ENCODE measurements around the gene LDLRAD4.
A peak's percentile ranks its signal among the peaks of the same experiment; 100 is the strongest.

The LDLRAD4 gene

GRCh38 chr18:13218368-13218991 lies at the start of gene LDLRAD4:
LDLRAD4 (plus strand) TSS chr18:13218760.
- DNase-seq: peak; percentile 3

DNA sequence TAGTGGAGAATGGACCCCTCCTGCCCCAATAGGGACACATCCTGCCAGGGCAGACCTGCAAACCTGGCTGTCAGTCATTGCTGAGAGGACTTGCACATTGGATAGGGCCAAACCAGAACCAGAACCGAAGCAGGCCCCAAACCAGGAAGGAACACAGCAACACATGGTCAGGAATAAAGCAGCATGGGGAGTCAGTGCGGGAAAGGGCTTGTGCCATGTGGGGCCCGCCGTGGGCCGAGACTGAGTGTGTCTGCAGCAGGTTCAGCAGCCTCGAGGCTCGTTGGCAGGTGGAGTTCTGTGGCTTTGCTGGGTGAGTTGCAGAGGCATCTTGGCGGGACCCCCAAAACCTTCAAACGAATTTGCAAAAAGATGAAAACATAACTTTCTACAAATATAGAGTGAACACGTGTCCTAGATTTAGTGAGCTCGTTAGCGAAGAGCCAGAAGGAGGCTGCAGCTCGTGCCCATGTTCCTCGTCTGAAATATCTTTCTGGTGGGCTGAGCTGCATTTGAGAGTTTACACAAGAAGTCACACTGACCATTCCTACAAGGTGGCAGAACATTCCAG lies 44.9 kb upstream of the LDLRAD4 start:
- no peak for DNase-seq

DNA sequence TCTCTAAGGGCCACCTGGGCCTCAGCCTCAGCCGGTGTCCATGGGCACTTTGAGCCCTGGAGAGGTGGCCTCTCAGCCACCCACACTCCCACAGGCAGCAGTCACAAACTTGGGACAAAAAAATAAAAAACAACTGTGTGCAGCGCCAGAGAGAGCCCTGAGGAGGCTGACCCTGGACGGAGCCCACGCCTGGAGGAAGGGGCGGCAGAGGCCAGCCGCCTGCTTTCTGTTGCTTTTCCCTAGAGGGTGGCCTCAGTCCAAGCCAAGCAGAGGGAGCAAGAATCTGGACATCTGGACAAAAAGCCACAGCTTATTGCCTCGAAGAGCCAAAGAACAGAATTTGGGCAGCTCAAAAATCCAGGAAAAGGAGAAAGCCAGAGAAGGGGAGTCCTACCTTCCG lies 43.3 kb upstream of the LDLRAD4 start:
- DNase-seq: no peak

DNA sequence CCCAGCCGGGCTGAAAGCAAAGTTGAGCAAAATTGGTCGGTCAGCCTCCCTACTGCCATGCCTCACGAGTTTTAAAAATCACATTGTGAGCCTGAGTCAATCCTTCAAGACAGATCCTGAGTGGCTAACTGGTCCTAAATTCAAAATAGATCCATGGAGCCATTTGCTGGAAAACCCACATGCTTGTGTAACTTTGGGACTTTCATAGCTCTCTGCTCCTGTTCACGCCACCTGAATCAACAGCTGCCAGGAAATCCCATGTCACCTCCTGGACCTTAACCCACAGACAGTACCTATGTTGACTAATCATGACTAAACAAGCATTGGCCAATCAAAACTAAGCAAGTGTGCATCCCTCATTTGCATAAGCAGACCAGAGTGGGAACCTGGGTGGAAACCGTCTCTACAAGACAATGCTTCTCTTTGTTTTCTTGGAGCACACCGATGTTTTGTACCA lies 42.8 kb upstream of the LDLRAD4 start:
- DNase-seq: no peak

GRCh38 chr18:13176847-13177246 lies 41.7 kb upstream of the LDLRAD4 start:
- DNase-seq: no peak

- DNase-seq: no peak
Observed at GRCh38 chr18:13178197-13178596, 40.4 kb upstream of the LDLRAD4 start.

DNA sequence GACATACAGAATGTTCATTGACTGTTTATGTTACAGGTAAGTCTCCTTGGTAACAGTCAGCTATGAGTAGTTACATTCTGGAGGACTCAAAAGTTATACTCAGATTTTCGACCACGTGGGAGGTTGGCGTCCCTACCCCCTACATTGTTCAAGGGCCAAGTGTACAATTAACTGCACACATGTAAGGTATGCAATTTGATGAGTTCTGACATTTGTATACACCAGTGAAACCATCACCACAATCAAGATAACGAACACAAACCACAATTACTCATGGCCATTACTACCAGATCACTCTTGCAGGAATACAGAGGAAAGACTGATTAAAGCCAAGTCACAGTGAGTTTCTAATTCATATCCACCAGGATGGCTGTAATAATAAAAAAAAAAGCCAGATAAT lies 39.6 kb upstream of the LDLRAD4 start:
- no peak for DNase-seq

GRCh38 chr18:13179566-13180113 lies 38.9 kb upstream of the LDLRAD4 start:
- no peak for DNase-seq

DNA sequence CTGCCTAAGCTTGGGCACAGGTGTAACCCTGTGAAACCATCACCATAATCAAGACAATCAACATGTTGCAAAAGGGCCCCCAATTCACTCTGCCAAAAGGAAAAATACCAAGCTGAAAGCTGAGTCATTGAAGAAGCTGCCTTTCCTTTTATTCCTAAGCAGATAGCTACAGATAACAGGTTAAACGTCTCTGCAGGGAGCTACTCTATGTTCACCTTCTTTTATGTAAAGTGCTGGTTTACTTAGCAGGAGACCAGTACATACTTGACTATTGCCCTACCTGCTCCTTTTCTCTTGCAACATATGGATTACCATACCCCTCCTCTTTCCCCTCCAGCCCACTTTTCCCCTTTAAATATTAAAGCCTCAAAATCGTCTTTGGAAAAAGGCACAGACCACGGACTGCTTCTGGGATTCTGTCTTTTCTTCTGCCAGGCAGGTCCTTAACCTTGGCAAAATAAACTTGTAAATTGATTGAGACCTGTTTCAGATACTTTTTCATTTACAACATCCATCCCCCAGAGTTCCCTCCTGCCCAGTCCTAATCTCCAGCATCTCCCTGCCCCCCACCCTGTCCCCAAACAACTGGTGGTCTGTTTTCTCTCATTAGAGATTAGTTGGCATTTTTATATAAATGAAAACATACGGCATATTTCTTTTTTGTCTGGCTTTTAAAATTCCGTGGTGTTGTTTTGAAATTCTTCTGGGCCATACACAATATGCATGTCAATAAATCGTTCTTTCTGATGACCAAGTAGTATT lies 37.8 kb upstream of the LDLRAD4 start:
- no peak for DNase-seq

DNA sequence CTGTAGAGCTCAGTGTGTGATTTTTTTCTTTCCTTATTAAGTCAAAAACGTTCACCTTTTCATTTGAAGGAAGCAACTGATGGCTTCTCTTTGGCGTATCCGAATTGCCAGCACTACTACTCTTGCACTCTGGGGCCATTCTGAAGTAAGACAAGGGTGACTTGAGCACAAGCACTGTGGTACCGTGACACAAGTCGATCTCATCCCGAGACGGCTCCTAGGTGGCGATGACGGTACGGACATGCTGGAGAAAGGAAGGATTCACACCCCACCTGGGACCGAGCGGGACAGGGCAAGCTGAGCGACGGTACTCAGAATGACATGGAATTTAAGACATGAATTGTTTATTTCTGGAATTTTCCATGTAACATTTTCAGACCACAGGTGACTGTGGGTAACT lies 36.8 kb upstream of the LDLRAD4 start:
- no peak for DNase-seq

DNA sequence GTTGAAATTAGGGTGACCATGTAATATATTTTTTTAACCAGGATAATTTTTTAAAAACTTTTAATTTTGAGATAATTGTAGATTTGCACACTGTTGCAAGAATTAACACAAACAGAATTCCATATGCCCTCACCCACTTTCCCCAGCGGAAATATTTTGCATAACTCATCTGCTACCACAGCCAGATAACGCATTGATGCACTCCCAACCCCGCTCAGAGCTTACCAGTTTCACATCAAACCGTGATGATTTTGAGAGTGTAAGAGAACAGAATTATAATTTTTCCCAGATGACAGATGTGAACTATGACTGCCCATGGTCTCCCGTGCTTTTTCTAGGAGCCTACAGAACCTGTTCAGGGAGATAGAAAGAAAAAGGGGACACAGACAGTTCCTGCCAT lies 35.2 kb upstream of the LDLRAD4 start:
- no peak for DNase-seq

DNA sequence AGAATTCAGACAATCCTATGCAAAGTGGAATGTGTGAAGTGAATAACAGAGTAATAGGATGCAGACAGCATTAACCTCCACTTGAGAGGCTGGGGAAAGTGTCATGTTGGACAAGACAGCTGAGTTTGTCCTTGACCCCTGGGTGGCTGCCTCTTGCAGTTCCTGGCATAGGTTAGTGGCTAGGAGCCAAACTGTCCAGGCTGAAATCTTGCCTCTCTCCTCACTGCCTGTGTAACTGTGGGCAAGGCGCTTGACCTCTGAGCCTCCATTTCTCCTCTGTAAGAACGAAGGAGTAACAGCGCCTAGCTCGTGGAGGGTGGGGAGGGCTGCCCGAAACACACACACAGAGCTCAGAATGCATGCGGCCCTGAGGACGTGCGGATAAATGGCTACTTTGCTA lies 34.8 kb upstream of the LDLRAD4 start:
- no peak for DNase-seq

GRCh38 chr18:13184396-13184795 lies 34.2 kb upstream of the LDLRAD4 start:
- DNase-seq: no peak

GRCh38 chr18:13185675-13186198 lies 32.8 kb upstream of the LDLRAD4 start:
- DNase-seq: no peak

- no peak for DNase-seq
Observed at GRCh38 chr18:13186687-13187086, 31.9 kb upstream of the LDLRAD4 start.

DNA sequence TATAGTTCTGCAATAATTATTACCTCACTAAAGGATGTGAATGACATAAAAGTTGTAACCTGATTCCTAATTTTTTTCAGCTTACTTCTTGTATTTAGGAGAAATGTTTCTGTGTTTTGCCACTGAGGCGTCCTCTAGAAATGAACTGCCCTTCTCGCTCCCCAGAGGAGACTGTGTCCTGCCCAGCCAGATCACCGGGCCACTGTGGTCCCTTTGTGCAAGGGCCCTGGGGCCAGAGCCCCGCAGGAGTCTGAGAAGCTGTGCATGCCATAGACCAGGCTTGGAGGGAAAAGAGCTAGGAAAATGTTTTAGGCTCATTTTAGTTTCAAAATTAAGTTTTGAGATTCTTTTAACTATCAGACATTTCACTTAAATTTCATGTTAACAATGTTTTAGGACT lies 31.1 kb upstream of the LDLRAD4 start:
- no peak for DNase-seq

- DNase-seq: no peak
Observed at GRCh38 chr18:13191031-13191430, 27.5 kb upstream of the LDLRAD4 start.

GRCh38 chr18:13191779-13192178 lies 26.8 kb upstream of the LDLRAD4 start:
- DNase-seq: no peak

- DNase-seq: no peak
Observed at GRCh38 chr18:13192970-13193369, 25.6 kb upstream of the LDLRAD4 start.

- DNase-seq: no peak
Observed at GRCh38 chr18:13194239-13194638, 24.3 kb upstream of the LDLRAD4 start.

GRCh38 chr18:13198701-13199100 lies 19.9 kb upstream of the LDLRAD4 start:
- no peak for DNase-seq

GRCh38 chr18:13199169-13199568 lies 19.4 kb upstream of the LDLRAD4 start:
- no peak for DNase-seq

GRCh38 chr18:13201292-13201691 lies 17.3 kb upstream of the LDLRAD4 start:
- no peak for DNase-seq

DNA sequence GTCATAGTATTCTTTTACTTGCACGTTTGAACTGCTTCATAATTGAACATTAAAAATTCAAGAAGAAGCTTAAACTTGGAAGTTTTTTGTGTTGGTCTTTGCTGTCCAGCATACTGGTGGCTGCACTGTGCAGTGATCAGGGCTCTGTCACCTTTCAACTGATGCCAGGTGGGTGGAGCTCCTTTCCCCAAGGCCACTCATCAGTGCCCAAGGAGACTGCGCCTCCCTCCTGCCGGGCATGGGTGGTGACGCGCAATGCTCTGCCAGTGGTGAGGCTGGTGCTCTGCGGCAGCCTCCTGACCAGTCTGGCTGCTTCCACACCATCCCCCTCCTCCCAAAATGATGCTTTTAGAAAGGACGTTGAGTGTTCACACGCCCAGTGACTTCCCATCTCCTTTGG lies 16.0 kb upstream of the LDLRAD4 start:
- DNase-seq: no peak
